NCI-H2227 (cell line): Measurements from ENCODE around the gene UNC5B.

Source experiments
- DNase-seq: peaks from one replicate; lab custom pipeline; 2025; ENCODE audit not compliant: unreplicated experiment; lab: John Stamatoyannopoulos, UW

The UNC5B gene

GRCh38 chr10:71239131-71239915, 27.0 kb downstream of the UNC5B start:
- no peak for DNase-seq

GRCh38 chr10:71239946-71240795, 27.8 kb downstream of the UNC5B start:
- peak; percentile 20 for DNase-seq

GRCh38 chr10:71241114-71241829, 28.9 kb downstream of the UNC5B start:
- peak; percentile 80 for DNase-seq

- no peak for DNase-seq
Measured at GRCh38 chr10:71241830-71242621, 29.7 kb downstream of the UNC5B start.

GRCh38 chr10:71242622-71243009, 30.2 kb downstream of the UNC5B start:
- DNase-seq = no peak

GRCh38 chr10:71243756-71244395, 31.5 kb downstream of the UNC5B start:
- DNase-seq = no peak

- DNase-seq = peak; percentile 17
Measured at GRCh38 chr10:71244431-71245419, 32.4 kb downstream of the UNC5B start.

GRCh38 chr10:71245420-71246325, 33.3 kb downstream of the UNC5B start:
- DNase-seq = no peak

- no peak for DNase-seq
Measured at GRCh38 chr10:71246591-71247413, 34.4 kb downstream of the UNC5B start.

- no peak for DNase-seq
Measured at GRCh38 chr10:71247414-71247705, 35.0 kb downstream of the UNC5B start.

GRCh38 chr10:71247804-71248203, 35.4 kb downstream of the UNC5B start:
- no peak for DNase-seq

- DNase-seq = no peak
Measured at GRCh38 chr10:71248210-71248609, 35.8 kb downstream of the UNC5B start.

GRCh38 chr10:71249996-71250395, 37.6 kb downstream of the UNC5B start:
- DNase-seq = no peak

- no peak for DNase-seq
Measured at GRCh38 chr10:71250405-71250804, 38.0 kb downstream of the UNC5B start.

- no peak for DNase-seq
Measured at GRCh38 chr10:71250842-71251241, 38.5 kb downstream of the UNC5B start.

GRCh38 chr10:71251319-71251718, 38.9 kb downstream of the UNC5B start:
- DNase-seq = peak; percentile 50

- DNase-seq = peak; percentile 73
Measured at GRCh38 chr10:71252220-71252619, 39.9 kb downstream of the UNC5B start.
